Hepatocyte (in vitro differentiated cells): ENCODE data around the gene PAX7. TPM values are rescaled to one million over a fixed set of nuclear protein-coding genes. Genes with fewer than 3 reads are reported as not detected.

Source experiments
- DNase-seq: peaks from one replicate; pipeline ENCODE4 v3.0.0-alpha.2; 2016; ENCODE audit warnings: low spot score
- H2AFZ ChIP-seq: fragments of 200-600 bp; sonication (generic); 2 replicates; pipeline ENCODE4 v1.6.0; 2016; ENCODE audit warnings: antibody characterized with exemption, mild to moderate bottlenecking
- H3K27ac ChIP-seq: fragments of 200-600 bp; sonication (generic); 2 replicates; pipeline ENCODE4 v1.5.1; 2016; ENCODE audit warnings: mild to moderate bottlenecking
- H3K27me3 ChIP-seq: fragments of 200-600 bp; sonication (generic); 2 replicates; pipeline ENCODE4 v1.6.1; 2016
- H3K36me3 ChIP-seq: fragments of 200-600 bp; sonication (generic); replicated peaks from 2 replicates; pipeline ENCODE4 v1.5.1; 2016; ENCODE audit warnings: low read depth; ENCODE audit not compliant: insufficient read depth
- H3K4me1 ChIP-seq: fragments of 200-600 bp; sonication (generic); 2 replicates; pipeline ENCODE4 v1.5.1; 2016; ENCODE audit warnings: mild to moderate bottlenecking, moderate library complexity; ENCODE audit not compliant: insufficient read depth
- H3K4me2 ChIP-seq: fragments of 200-600 bp; sonication (generic); 2 replicates; pipeline ENCODE4 v1.6.0; 2016
- H3K4me3 ChIP-seq: fragments of 200-600 bp; sonication (generic); 2 replicates; pipeline ENCODE4 v1.5.1; 2016; ENCODE audit warnings: mild to moderate bottlenecking
- H3K79me2 ChIP-seq: fragments of 200-600 bp; sonication (generic); 2 replicates; pipeline ENCODE4 v1.6.0; 2017; ENCODE audit warnings: mild to moderate bottlenecking
- H3K9me2 ChIP-seq: fragments of 200-600 bp; sonication (generic); replicated peaks from 2 replicates; pipeline ENCODE4 v1.6.0; 2017; ENCODE audit warnings: mild to moderate bottlenecking; ENCODE audit not compliant: insufficient read depth
- H3K9me3 ChIP-seq: fragments of 200-600 bp; sonication (generic); 2 replicates; pipeline ENCODE4 v1.5.1; 2016; ENCODE audit warnings: low read depth, mild to moderate bottlenecking
- H4K20me1 ChIP-seq: fragments of 200-600 bp; sonication (generic); 2 replicates; pipeline ENCODE4 v1.6.0; 2016; ENCODE audit warnings: mild to moderate bottlenecking; ENCODE audit not compliant: insufficient read depth, poor library complexity, severe bottlenecking
- CTCF ChIP-seq: fragments of 200-600 bp; sonication (generic); IDR thresholded peaks from 2 replicates; pipeline ENCODE4 v1.5.1; 2016; ENCODE audit warnings: antibody characterized with exemption, mild to moderate bottlenecking; ENCODE audit not compliant: poor library complexity
- EZH2 ChIP-seq: fragments of 200-600 bp; sonication (generic); IDR thresholded peaks from 2 replicates; pipeline ENCODE4 v1.6.1; 2016; ENCODE audit warnings: antibody characterized with exemption, mild to moderate bottlenecking, borderline replicate concordance
- EZH2phosphoT487 ChIP-seq: fragments of 200-600 bp; sonication (generic); IDR thresholded peaks from one replicate; pipeline ENCODE4 v1.6.1; 2018; ENCODE audit warnings: antibody characterized with exemption, mild to moderate bottlenecking, low read depth, moderate library complexity; ENCODE audit not compliant: unreplicated experiment, severe bottlenecking
- WGBS: methylation state at CpG from one replicate; pipeline ENCODE4 v1.1.6; 2016; ENCODE audit warnings: low lambda C conversion rate; ENCODE audit errors: missing lambda C conversion rate; 5-methylcytosine and 5-hydroxymethylcytosine counted together
- polyA plus RNA-seq: library from polyadenylated mRNA; unstranded; fragments of >200 nt; fragmentation: Nextera tagmentation; extraction: Ambion mirVana; gene quantifications from 2 replicates; pipeline ENCODE4 v1.2.1, GENCODE V29; 2016
- total RNA-seq: library from RNA; depleted of rRNA; stranded (reverse); fragments of >200 nt; gene quantifications from 2 replicates; pipeline ENCODE4 v1.2.3, GENCODE V29; 2014

The PAX7 gene
- total and polyA plus RNA-seq, 2 experiments from 2014 or later = not detected

- no peak overlapping the region for H3K4me2 ChIP-seq
- H3K9me2 ChIP-seq = no peaks in the 10 kb centered on the region
- H3K79me2 ChIP-seq = no peaks in the 10 kb centered on the region
- H3K4me1 ChIP-seq = no peaks in the 10 kb centered on the region
- H3K9me3 ChIP-seq = no peaks in the 10 kb centered on the region
- TF ChIP-seq EZH2phosphoT487 = no peak
- no peak for DNase-seq
- H4K20me1 ChIP-seq = no peaks in the 10 kb centered on the region
- WGBS = 87% methylated on average over 6 of the region's 6 CpGs
- no peak overlapping the region for H3K4me3 ChIP-seq
- H3K27ac ChIP-seq = no peak overlapping the region
- H3K36me3 ChIP-seq = no peaks in the 10 kb centered on the region
- peaks cover 24% of the 10 kb centered on the region for H3K27me3 ChIP-seq
- no peak overlapping the region for H2AFZ ChIP-seq
Measured at GRCh38 chr1:18707696-18708257, 77.1 kb downstream of the PAX7 start.

GRCh38 chr1:18710002-18710401 is 79.4 kb downstream of the PAX7 start:
- H3K79me2 ChIP-seq = no peaks in the 10 kb centered on the region
- H3K27ac ChIP-seq = no peak overlapping the region
- no peaks in the 10 kb centered on the region for H3K9me2 ChIP-seq
- H2AFZ ChIP-seq = no peak overlapping the region
- no peaks in the 10 kb centered on the region for H3K4me1 ChIP-seq
- H3K4me2 ChIP-seq = no peak overlapping the region
- H3K27me3 ChIP-seq = peaks cover 22% of the 10 kb centered on the region
- no peak for TF ChIP-seq CTCF
- no peak for TF ChIP-seq EZH2
- TF ChIP-seq EZH2phosphoT487 = no peak
- no peak for DNase-seq
- H3K9me3 ChIP-seq = no peaks in the 10 kb centered on the region
- no peaks in the 10 kb centered on the region for H3K36me3 ChIP-seq
- no peaks in the 10 kb centered on the region for H4K20me1 ChIP-seq
- 50% methylated on average over 3 of the region's 3 CpGs for WGBS
- no peak overlapping the region for H3K4me3 ChIP-seq

- Histone ChIP-seq H3K9me3 (no peaks in the 10 kb centered on the region), H4K20me1 (no peaks in the 10 kb centered on the region), H3K4me2 (no peak overlapping the region), H3K4me3 (no peak overlapping the region), H3K9me2 (no peaks in the 10 kb centered on the region), H3K79me2 (no peaks in the 10 kb centered on the region), H3K36me3 (no peaks in the 10 kb centered on the region), H2AFZ (no peak overlapping the region), H3K27me3 (peaks cover 32% of the 10 kb centered on the region), H3K27ac (no peak overlapping the region), H3K4me1 (no peaks in the 10 kb centered on the region)
- no peak for TF ChIP-seq EZH2
- no peak for TF ChIP-seq EZH2phosphoT487
- no peak for TF ChIP-seq CTCF
- no peak for DNase-seq
- WGBS = 85% methylated on average over 8 of the region's 8 CpGs
Measured at GRCh38 chr1:18711003-18711402, 80.4 kb downstream of the PAX7 start.

- H3K4me2 ChIP-seq = no peak overlapping the region
- no peak overlapping the region for H3K27ac ChIP-seq
- 80% methylated on average over 11 of the region's 11 CpGs for WGBS
- H3K27me3 ChIP-seq = peaks cover 39% of the 10 kb centered on the region
- DNase-seq = no peak
- no peaks in the 10 kb centered on the region for H3K79me2 ChIP-seq
- H3K36me3 ChIP-seq = no peaks in the 10 kb centered on the region
- H2AFZ ChIP-seq = no peak overlapping the region
- no peaks in the 10 kb centered on the region for H3K9me2 ChIP-seq
- no peaks in the 10 kb centered on the region for H4K20me1 ChIP-seq
- H3K9me3 ChIP-seq = no peaks in the 10 kb centered on the region
- H3K4me3 ChIP-seq = no peak overlapping the region
- TF ChIP-seq EZH2phosphoT487 = no peak
- TF ChIP-seq EZH2 = no peak
- no peak for TF ChIP-seq CTCF
- no peaks in the 10 kb centered on the region for H3K4me1 ChIP-seq
Measured at GRCh38 chr1:18711536-18712251, 81.0 kb downstream of the PAX7 start.
